ENCODE data around the gene ZNF362. TPM values are rescaled to one million over a fixed set of nuclear protein-coding genes. Genes with fewer than 3 reads are reported as not detected.

ZNF362 gene
- total RNA-seq, 1 donor from 2014 or later, result 10.9 TPM

DNA sequence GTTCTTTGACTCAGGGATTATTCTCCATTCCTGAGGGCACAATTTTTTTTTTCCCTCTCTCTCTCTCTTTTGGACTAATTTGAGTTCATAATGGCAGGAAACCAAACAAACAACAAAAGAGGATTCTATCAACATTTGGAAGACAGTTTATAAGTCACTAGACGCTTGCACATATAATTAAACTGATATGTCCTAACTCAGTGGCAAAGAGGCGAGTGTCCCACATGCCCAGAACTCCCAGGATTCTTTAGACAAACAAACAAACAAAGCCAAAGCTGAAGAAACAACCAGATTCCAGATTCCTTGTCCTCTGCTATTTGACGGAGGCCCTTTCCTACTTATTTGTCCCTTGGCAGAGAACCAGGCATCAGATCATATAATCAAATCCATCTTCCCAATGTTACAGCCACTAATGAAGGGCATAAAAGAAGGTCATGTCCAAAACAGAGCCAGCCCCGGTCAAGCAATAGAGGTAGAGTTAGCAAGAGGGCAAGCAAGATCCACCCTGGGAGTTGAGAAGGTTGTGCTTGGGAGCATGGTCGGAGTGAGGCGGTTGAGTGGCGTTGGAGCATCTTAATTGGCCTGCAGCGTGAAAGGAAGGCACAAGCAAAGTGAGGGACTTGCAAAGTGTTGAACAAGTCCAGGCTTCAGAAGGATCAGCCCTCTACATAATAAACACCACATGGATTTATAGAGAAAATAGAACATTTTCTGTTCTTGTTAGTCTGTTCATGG, 30.3 kb downstream of the ZNF362 start:
- no peaks in the 10 kb centered on the region for H3K4me1 ChIP-seq
- Mint-ChIP-seq H3K27ac (peak overlapping the region; percentile 5), H3K4me3 (no peak overlapping the region), H3K27me3 (ENCODE audit: insufficient read depth, low read depth) (peaks cover 8% of the 10 kb centered on the region), H3K36me3 (peaks cover 41% of the 10 kb centered on the region), H3K9me3 (peaks cover 4% of the 10 kb centered on the region), H3K4me1 (no peaks in the 10 kb centered on the region)
- H3K36me3 ChIP-seq, result peaks cover 3% of the 10 kb centered on the region
- no peaks in the 10 kb centered on the region for H4K20me1 ChIP-seq (ENCODE audit: low read depth)
- H3K79me2 ChIP-seq (ENCODE audit: low read depth), result no peaks in the 10 kb centered on the region
- no peak overlapping the region for H2AFZ ChIP-seq (replicated peaks)
- DNase-seq (ENCODE audit: low spot score), result no peak
- no peak overlapping the region for H3K27ac ChIP-seq
- H3K9ac ChIP-seq, result no peak overlapping the region
- no peak overlapping the region for H3K4me2 ChIP-seq
- H3K27me3 ChIP-seq, result no peaks in the 10 kb centered on the region
- H3K4me3 ChIP-seq, result no peak overlapping the region
- no peaks in the 10 kb centered on the region for H3K9me3 ChIP-seq (ENCODE audit: low read depth)
- H3F3A ChIP-seq (ENCODE audit: low read depth), result no peaks in the 10 kb centered on the region
- TF ChIP-seq, protein P1, sequence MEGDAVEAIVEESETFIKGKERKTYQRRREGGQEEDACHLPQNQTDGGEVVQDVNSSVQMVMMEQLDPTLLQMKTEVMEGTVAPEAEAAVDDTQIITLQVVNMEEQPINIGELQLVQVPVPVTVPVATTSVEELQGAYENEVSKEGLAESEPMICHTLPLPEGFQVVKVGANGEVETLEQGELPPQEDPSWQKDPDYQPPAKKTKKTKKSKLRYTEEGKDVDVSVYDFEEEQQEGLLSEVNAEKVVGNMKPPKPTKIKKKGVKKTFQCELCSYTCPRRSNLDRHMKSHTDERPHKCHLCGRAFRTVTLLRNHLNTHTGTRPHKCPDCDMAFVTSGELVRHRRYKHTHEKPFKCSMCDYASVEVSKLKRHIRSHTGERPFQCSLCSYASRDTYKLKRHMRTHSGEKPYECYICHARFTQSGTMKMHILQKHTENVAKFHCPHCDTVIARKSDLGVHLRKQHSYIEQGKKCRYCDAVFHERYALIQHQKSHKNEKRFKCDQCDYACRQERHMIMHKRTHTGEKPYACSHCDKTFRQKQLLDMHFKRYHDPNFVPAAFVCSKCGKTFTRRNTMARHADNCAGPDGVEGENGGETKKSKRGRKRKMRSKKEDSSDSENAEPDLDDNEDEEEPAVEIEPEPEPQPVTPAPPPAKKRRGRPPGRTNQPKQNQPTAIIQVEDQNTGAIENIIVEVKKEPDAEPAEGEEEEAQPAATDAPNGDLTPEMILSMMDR (IDR thresholded peaks at IDR 0.05), result no peak
- no peak for TF ChIP-seq EZH2 (IDR thresholded peaks at IDR 0.05)
- TF ChIP-seq EZH2phosphoT487 (IDR thresholded peaks at IDR 0.05), result no peak

DNA sequence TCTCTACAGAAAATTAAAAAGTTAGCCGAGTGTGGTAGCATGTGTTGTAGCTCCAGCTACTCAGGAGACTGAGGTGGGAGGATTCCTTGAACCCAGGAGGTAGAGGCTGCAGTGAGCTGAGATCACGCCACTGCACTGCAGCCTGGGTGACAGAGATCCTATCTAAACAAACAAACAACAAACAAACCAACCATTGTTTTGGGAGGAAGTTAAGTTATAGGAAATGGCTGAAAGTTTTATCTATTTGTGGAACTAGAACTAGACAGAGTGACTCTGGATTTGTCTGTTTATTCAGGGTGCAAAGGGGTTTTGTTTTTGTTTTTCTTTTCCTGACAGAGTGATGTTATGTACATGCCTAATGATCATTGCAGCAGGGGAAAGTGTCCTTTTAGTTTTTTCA, 31.0 kb downstream of the ZNF362 start:
- Histone ChIP-seq H3K4me1 (no peaks in the 10 kb centered on the region), H3K27me3 (no peaks in the 10 kb centered on the region), H3K9me3 (ENCODE audit: low read depth) (no peaks in the 10 kb centered on the region), H3K4me3 (no peak overlapping the region), H4K20me1 (ENCODE audit: low read depth) (no peaks in the 10 kb centered on the region), H3K9ac (no peak overlapping the region), H3K36me3 (peaks cover 3% of the 10 kb centered on the region), H3K4me2 (no peak overlapping the region), H3F3A (ENCODE audit: low read depth) (no peaks in the 10 kb centered on the region), H2AFZ (replicated peaks) (no peak overlapping the region), H3K79me2 (ENCODE audit: low read depth) (no peaks in the 10 kb centered on the region), H3K27ac (no peak overlapping the region)
- Mint-ChIP-seq H3K27me3 (ENCODE audit: insufficient read depth, low read depth) (peaks cover 8% of the 10 kb centered on the region), H3K36me3 (peaks cover 34% of the 10 kb centered on the region), H3K9me3 (peaks cover 4% of the 10 kb centered on the region), H3K27ac (no peak overlapping the region), H3K4me3 (no peak overlapping the region), H3K4me1 (no peaks in the 10 kb centered on the region)
- DNase-seq (ENCODE audit: low spot score), result no peak
- no peak for TF ChIP-seq EZH2 (IDR thresholded peaks at IDR 0.05)
- TF ChIP-seq, protein P1 (IDR thresholded peaks at IDR 0.05), result no peak
- TF ChIP-seq EZH2phosphoT487 (IDR thresholded peaks at IDR 0.05), result no peak

DNA sequence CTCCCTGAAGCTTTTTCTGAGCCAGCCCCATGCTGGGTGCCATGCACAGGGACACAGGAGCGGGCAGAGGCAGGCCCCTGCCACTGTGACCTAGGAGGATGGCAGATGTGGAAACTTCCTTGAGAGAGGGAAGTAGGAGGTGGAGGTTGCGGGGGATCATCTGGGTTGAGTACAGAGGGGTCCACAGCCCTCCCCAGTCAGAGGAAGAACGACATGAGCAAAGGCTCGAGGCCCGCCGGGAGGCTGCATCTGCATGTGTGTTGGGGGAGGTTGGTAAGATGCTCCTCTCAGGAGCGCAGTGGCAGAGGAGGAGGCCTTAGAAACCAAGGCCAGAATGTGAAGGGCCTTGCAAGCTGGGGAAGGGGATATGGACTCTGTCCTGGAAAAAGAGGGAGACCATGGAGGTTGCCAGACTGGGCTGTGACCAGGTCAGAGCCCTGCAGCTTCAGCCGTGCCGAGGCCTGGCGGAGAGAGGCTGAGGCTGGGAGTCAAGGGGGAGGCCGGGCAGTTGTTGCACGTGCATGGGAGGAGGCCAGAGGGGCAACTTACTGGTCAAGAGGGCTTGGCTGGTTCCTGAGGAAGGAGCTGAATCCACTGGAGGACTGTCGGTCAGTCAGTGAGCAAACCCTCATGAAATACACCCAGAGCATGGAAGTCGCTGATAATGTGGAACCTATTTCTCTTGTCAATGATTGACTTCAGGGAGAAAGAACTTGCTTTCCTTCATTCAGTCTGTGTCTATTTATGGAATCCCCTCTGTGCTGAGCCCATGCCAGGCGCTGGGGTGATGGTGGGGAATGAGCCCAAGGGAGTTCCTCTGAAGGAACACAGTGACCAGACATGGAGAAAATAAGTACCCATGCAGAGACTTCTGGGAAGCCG, 32.9 kb downstream of the ZNF362 start:
- Histone ChIP-seq H3K79me2 (ENCODE audit: low read depth) (no peaks in the 10 kb centered on the region), H3K4me2 (no peak overlapping the region), H4K20me1 (ENCODE audit: low read depth) (peaks cover 8% of the 10 kb centered on the region), H3F3A (ENCODE audit: low read depth) (no peaks in the 10 kb centered on the region), H2AFZ (replicated peaks) (no peak overlapping the region), H3K4me3 (no peak overlapping the region), H3K9ac (no peak overlapping the region), H3K27me3 (no peaks in the 10 kb centered on the region), H3K9me3 (ENCODE audit: low read depth) (no peaks in the 10 kb centered on the region), H3K36me3 (peaks cover 3% of the 10 kb centered on the region), H3K4me1 (no peaks in the 10 kb centered on the region), H3K27ac (no peak overlapping the region)
- peaks cover 35% of the 10 kb centered on the region for H3K36me3 Mint-ChIP-seq
- peaks cover 8% of the 10 kb centered on the region for H3K27me3 Mint-ChIP-seq (ENCODE audit: insufficient read depth, low read depth)
- H3K9me3 Mint-ChIP-seq, result peaks cover 4% of the 10 kb centered on the region
- TF ChIP-seq EZH2 (IDR thresholded peaks at IDR 0.05) (no peak), EZH2phosphoT487 (IDR thresholded peaks at IDR 0.05) (no peak)
- TF ChIP-seq, protein P1 (IDR thresholded peaks at IDR 0.05), result no peak
- DNase-seq (ENCODE audit: low spot score), result no peak
- H3K4me3 Mint-ChIP-seq, result no peak overlapping the region
- no peaks in the 10 kb centered on the region for H3K4me1 Mint-ChIP-seq
- peak overlapping the region; percentile 65 for H3K27ac Mint-ChIP-seq

Data from neural progenitor cell (in vitro differentiated cells).